Neuronal stem cell (in vitro differentiated cells): ENCODE measurements around the gene LGALS12.

Experiments
- DNase-seq: peaks from one replicate; pipeline ENCODE4 v3.0.0-alpha.2; 2013; ENCODE audit warnings: low spot score
- H2AFZ ChIP-seq: one replicate; pipeline ENCODE4 v1.6.1; 2013; ENCODE audit warnings: mild to moderate bottlenecking, low read length, inconsistent platforms
- H2AK5ac ChIP-seq: 2 replicates; pipeline ENCODE4 v1.6.1; 2013; ENCODE audit warnings: low read depth, mild to moderate bottlenecking, inconsistent platforms, low read length, moderate library complexity, mixed read lengths
- H2BK120ac ChIP-seq: 2 replicates; pipeline ENCODE4 v1.6.1; 2013; ENCODE audit warnings: low read depth, mild to moderate bottlenecking, inconsistent platforms, low read length, moderate library complexity, mixed read lengths
- H2BK12ac ChIP-seq: one replicate; pipeline ENCODE4 v1.6.1; 2013; ENCODE audit warnings: low read length, inconsistent platforms
- H2BK15ac ChIP-seq: 2 replicates; pipeline ENCODE4 v1.6.1; 2013; ENCODE audit warnings: mild to moderate bottlenecking, low read length, inconsistent platforms, mixed read lengths
- H2BK5ac ChIP-seq: one replicate; pipeline ENCODE4 v1.6.1; 2013; ENCODE audit warnings: inconsistent platforms, mild to moderate bottlenecking, low read length, moderate library complexity
- H3K14ac ChIP-seq: one replicate; pipeline ENCODE4 v1.6.1; 2013; ENCODE audit warnings: low read length, inconsistent platforms
- H3K18ac ChIP-seq: 2 replicates; pipeline ENCODE4 v1.6.1; 2013; ENCODE audit warnings: low read length, inconsistent platforms
- H3K23ac ChIP-seq: 2 replicates; pipeline ENCODE4 v1.6.1; 2013; ENCODE audit warnings: low read depth, mild to moderate bottlenecking, mixed read lengths, low read length, inconsistent platforms; ENCODE audit not compliant: poor library complexity
- H3K27ac ChIP-seq: replicated peaks from 3 replicates; pipeline ENCODE4 v1.5.1; 2013; ENCODE audit warnings: low read length, inconsistent platforms
- H3K27me3 ChIP-seq, 3 experiments: 2 replicates each; pipeline ENCODE4 v1.6.1; 2013; ENCODE audit warnings: low read length in 3 of 3, mild to moderate bottlenecking in 2 of 3, inconsistent platforms in 1 of 3, low read depth in 1 of 3, mixed read lengths in 1 of 3, moderate library complexity in 1 of 3; ENCODE audit not compliant: control insufficient read depth in 3 of 3, insufficient read depth in 3 of 3
- H3K36me3 ChIP-seq, 2 donors: replicated peaks in 1 of 2; 2 replicates each; pipeline ENCODE4 v1.6.1; 2013; ENCODE audit warnings: low read length in 2 of 2; ENCODE audit not compliant: control insufficient read depth in 2 of 2, insufficient read depth in 2 of 2
- H3K4ac ChIP-seq: 2 replicates; pipeline ENCODE4 v1.6.1; 2013; ENCODE audit warnings: inconsistent platforms, mild to moderate bottlenecking, low read length, moderate library complexity
- H3K4me1 ChIP-seq, 2 donors: 1 replicate in 1 of 2; 2 replicates in 1 of 2; pipeline ENCODE4 v1.6.1; 2013; ENCODE audit warnings: low read length in 2 of 2, low read depth in 1 of 2; ENCODE audit not compliant: control insufficient read depth in 2 of 2, insufficient read depth in 1 of 2
- H3K4me2 ChIP-seq: one replicate; pipeline ENCODE4 v1.6.1; 2013; ENCODE audit warnings: mild to moderate bottlenecking, low read length, inconsistent platforms; ENCODE audit not compliant: insufficient read depth, poor library complexity, severe bottlenecking
- H3K4me3 ChIP-seq, 2 donors: 2 replicates each; pipeline ENCODE4 v1.5.1; 2013; ENCODE audit warnings: low read length in 2 of 2, mild to moderate bottlenecking in 2 of 2, inconsistent platforms in 1 of 2, moderate library complexity in 1 of 2
- H3K79me1 ChIP-seq: one replicate; pipeline ENCODE4 v1.6.1; 2013; ENCODE audit warnings: low read depth, mild to moderate bottlenecking, inconsistent platforms, low read length, moderate library complexity
- H3K9ac ChIP-seq: one replicate; pipeline ENCODE4 v1.6.1; 2013; ENCODE audit warnings: mild to moderate bottlenecking, low read depth, low read length, inconsistent platforms; ENCODE audit not compliant: poor library complexity
- H3K9me3 ChIP-seq, 2 donors: replicated peaks in 1 of 2; 2 replicates each; pipeline versions ENCODE3 to v1.6.1; 2013; ENCODE audit warnings: low read length in 2 of 2, mild to moderate bottlenecking in 2 of 2, inconsistent platforms in 1 of 2, low read depth in 1 of 2, mixed read lengths in 1 of 2, moderate library complexity in 1 of 2; ENCODE audit not compliant: control insufficient read depth in 2 of 2, insufficient read depth in 1 of 2
- H4K8ac ChIP-seq: one replicate; pipeline ENCODE4 v1.6.1; 2013; ENCODE audit warnings: low read depth, mild to moderate bottlenecking, inconsistent platforms, low read length, moderate library complexity
- H4K91ac ChIP-seq: one replicate; pipeline ENCODE4 v1.6.1; 2013; ENCODE audit warnings: low read length, low read depth, mild to moderate bottlenecking, inconsistent platforms; ENCODE audit not compliant: poor library complexity
- WGBS, 2 donors: extraction: QIAGEN DNeasy Blood & Tissue Kit; methylation state at CpG; one replicate each; pipeline ENCODE4 v1.1.7; 2013; ENCODE audit warnings: missing lambda C conversion rate in 2 of 2, mixed read lengths in 1 of 2; ENCODE audit not compliant: insufficient read length in 2 of 2, insufficient replicate concordance in 1 of 2; ENCODE audit errors: extremely low coverage in 2 of 2; 5-methylcytosine and 5-hydroxymethylcytosine counted together

LGALS12 gene

DNA sequence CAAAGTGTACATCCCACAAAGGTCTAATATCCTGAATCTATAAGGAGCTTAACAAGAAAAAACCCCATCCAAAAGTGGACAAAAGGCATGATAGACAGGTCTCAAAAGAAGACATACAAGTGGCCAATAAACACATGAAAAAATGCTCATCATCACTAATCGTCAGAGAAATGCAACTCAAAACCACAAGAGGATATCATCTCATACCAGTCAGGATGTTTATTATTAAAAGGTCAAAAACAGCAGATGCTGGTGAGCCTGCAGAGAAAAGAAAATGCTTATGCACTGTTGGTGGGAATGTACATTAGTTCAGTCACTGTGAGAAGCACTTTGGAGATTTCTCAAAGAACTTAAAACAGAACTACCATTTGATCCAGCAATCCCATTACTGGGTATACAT, 12.7 kb downstream of the LGALS12 start:
- H4K91ac ChIP-seq: no peak overlapping the region
- no peak overlapping the region for H3K14ac ChIP-seq
- no peak overlapping the region for H4K8ac ChIP-seq
- DNase-seq: no peak
- no peak overlapping the region for H2BK5ac ChIP-seq
- H2AFZ ChIP-seq: no peak overlapping the region
- no peaks in the 10 kb centered on the region for H3K9me3 ChIP-seq
- no peak overlapping the region for H3K4ac ChIP-seq
- H3K27me3 ChIP-seq: no peaks in the 10 kb centered on the region
- no peak overlapping the region for H2BK12ac ChIP-seq
- no peak overlapping the region for H3K27ac ChIP-seq
- H2BK120ac ChIP-seq: no peak overlapping the region
- no peaks in the 10 kb centered on the region for H3K4me1 ChIP-seq
- no peak overlapping the region for H2AK5ac ChIP-seq
- H3K36me3 ChIP-seq: no peaks in the 10 kb centered on the region
- no peak overlapping the region for H2BK15ac ChIP-seq
- H3K23ac ChIP-seq: no peak overlapping the region
- no peak overlapping the region for H3K4me3 ChIP-seq
- WGBS, 2 donors: no CpG with 5 or more reads among the region's 1 CpG
- H3K18ac ChIP-seq: no peak overlapping the region
- H3K4me2 ChIP-seq: no peak overlapping the region
- no peaks in the 10 kb centered on the region for H3K79me1 ChIP-seq
- H3K9ac ChIP-seq: no peak overlapping the region

DNA sequence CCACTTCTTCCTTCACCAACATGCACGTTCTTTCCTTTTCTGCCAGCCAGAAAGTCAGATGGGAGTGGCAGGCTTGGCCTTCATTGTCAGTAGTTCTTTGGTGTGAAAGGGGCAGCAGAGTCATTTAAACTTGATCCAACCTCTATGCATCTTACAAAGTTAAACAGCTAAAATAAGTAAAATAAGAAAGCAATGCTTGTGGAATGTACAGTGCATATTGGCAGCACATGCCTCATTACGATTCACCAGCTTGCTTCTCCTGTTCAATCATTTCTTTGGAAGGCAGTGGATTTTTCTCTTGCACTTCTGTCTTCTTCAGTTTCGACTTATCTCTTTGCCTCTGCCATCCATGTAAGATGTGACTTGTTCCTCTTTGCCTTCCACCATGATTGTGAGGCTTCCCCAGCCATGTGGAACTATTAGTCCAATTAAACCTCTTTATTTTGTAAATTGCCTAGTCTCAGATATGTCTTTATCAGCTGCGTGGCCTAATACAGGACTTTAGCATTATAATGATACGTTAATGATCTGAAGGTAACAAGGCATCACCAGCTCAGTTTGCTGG, 14.8 kb downstream of the LGALS12 start:
- Histone ChIP-seq H3K27me3 (no peaks in the 10 kb centered on the region), H3K23ac (no peak overlapping the region), H3K14ac (no peak overlapping the region), H3K18ac (no peak overlapping the region), H2AFZ (no peak overlapping the region), H2BK15ac (no peak overlapping the region), H3K9ac (no peak overlapping the region), H3K4me2 (no peak overlapping the region), H3K9me3 (no peaks in the 10 kb centered on the region), H2AK5ac (no peak overlapping the region), H2BK12ac (no peak overlapping the region), H3K27ac (no peak overlapping the region), H3K4me1 (no peaks in the 10 kb centered on the region), H2BK5ac (no peak overlapping the region), H3K4me3 (no peak overlapping the region), H3K79me1 (no peaks in the 10 kb centered on the region), H3K4ac (no peak overlapping the region), H4K8ac (no peak overlapping the region), H3K36me3 (no peaks in the 10 kb centered on the region), H2BK120ac (no peak overlapping the region), H4K91ac (no peak overlapping the region)
- DNase-seq: no peak
- WGBS, 2 donors: no CpG with 5 or more reads among the region's 5 CpGs

DNA sequence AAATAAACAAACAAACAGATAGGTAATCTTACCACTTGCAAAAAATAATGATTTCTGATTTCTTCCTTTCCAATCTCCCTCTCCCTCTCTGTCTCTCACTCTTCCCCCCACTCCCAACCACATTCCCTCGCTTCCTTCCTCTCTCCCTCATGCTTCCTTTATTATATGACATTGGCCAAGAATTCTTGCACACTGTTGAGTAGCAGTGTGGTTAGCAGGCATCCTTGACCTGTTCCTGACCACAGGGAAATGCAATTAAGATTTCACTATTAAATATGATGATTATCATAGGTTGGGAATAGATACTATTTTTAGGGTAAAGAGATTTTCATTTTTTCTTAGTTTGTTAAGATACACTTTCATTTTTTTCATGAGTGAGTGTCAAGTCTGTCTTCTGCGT, 16.0 kb downstream of the LGALS12 start:
- Histone ChIP-seq H2BK15ac (no peak overlapping the region), H3K4me1 (no peaks in the 10 kb centered on the region), H3K18ac (no peak overlapping the region), H3K9me3 (no peaks in the 10 kb centered on the region), H3K9ac (no peak overlapping the region), H2BK5ac (no peak overlapping the region), H3K36me3 (no peaks in the 10 kb centered on the region), H4K8ac (no peak overlapping the region), H3K23ac (no peak overlapping the region), H2AFZ (no peak overlapping the region), H3K4me2 (no peak overlapping the region), H3K14ac (no peak overlapping the region), H3K4me3 (no peak overlapping the region), H2AK5ac (no peak overlapping the region), H3K79me1 (no peaks in the 10 kb centered on the region), H3K4ac (no peak overlapping the region), H3K27me3 (no peaks in the 10 kb centered on the region), H2BK120ac (no peak overlapping the region), H4K91ac (no peak overlapping the region), H3K27ac (no peak overlapping the region), H2BK12ac (no peak overlapping the region)
- DNase-seq: no peak
- 100% methylated on average over 1 of the region's 2 CpGs; no CpG with 5 or more reads in 1 of the 2 donors for WGBS, 2 donors

GRCh38 chr11:63523151-63523550, 17.3 kb downstream of the LGALS12 start:
- WGBS, 2 donors: no CpG with 5 or more reads among the region's 7 CpGs
- H3K9ac ChIP-seq: no peak overlapping the region

More at GRCh38 chr11:63523151-63523550, 17.3 kb downstream of the LGALS12 start:
- H3K27me3 ChIP-seq: no peaks in the 10 kb centered on the region
- no peaks in the 10 kb centered on the region for H3K4me1 ChIP-seq
- H2BK120ac ChIP-seq: no peak overlapping the region
- H3K23ac ChIP-seq: no peak overlapping the region
- H2AK5ac ChIP-seq: no peak overlapping the region
- no peak overlapping the region for H2BK5ac ChIP-seq
- H3K4me3 ChIP-seq: no peak overlapping the region
- no peaks in the 10 kb centered on the region for H3K36me3 ChIP-seq
- no peak overlapping the region for H3K18ac ChIP-seq
- H4K91ac ChIP-seq: no peak overlapping the region
- no peak overlapping the region for H4K8ac ChIP-seq
- H2AFZ ChIP-seq: no peak overlapping the region
- no peaks in the 10 kb centered on the region for H3K79me1 ChIP-seq
- H3K9me3 ChIP-seq: no peaks in the 10 kb centered on the region
- H3K27ac ChIP-seq: no peak overlapping the region
- H3K4me2 ChIP-seq: no peak overlapping the region
- H3K14ac ChIP-seq: no peak overlapping the region
- DNase-seq: no peak
- no peak overlapping the region for H3K4ac ChIP-seq
- H2BK15ac ChIP-seq: no peak overlapping the region
- no peak overlapping the region for H2BK12ac ChIP-seq
